ENCODE data around the gene DRC3. TPM values are rescaled to one million over a fixed set of nuclear protein-coding genes. Genes with fewer than 3 reads are reported as not detected.

Gene DRC3
- total RNA-seq, 2 donors from 2014 or later: 0.61 to 1.3 TPM

- intact Hi-C loops (cut with DNase I, micrococcal nuclease): no loop called here
- ATAC-seq (no peak), DNase-seq (no peak)
These were observed 36.0 kb downstream of the DRC3 start for GRCh38 chr17:18008496-18009268.

GRCh38 chr17:18009609-18010420 lies 37.2 kb downstream of the DRC3 start:
- intact Hi-C loops (cut with DNase I, micrococcal nuclease): no loop called here
- no peak for ATAC-seq

GRCh38 chr17:18011286-18011685 lies 38.6 kb downstream of the DRC3 start:
- ATAC-seq (no peak), DNase-seq (no peak)
- intact Hi-C loops (cut with DNase I, micrococcal nuclease): no loop called here

More at GRCh38 chr17:18009609-18010420, 37.2 kb downstream of the DRC3 start:
- DNase-seq: no peak

GRCh38 chr17:18014006-18014405 lies 41.3 kb downstream of the DRC3 start:
- DNase-seq (no peak), ATAC-seq (no peak)
- intact Hi-C loops (cut with DNase I, micrococcal nuclease): no loop called here

- no peak for ATAC-seq
- DNase-seq: no peak
- intact Hi-C loops (cut with DNase I, micrococcal nuclease): no loop called here
These were observed 42.9 kb downstream of the DRC3 start for GRCh38 chr17:18015593-18015992.

GRCh38 chr17:18016426-18016825 lies 43.8 kb downstream of the DRC3 start:
- DNase-seq: no peak
- no peak for ATAC-seq
- intact Hi-C loops (cut with DNase I, micrococcal nuclease): no loop called here

- intact Hi-C loops (cut with DNase I, micrococcal nuclease): no loop called here
- DNase-seq (no peak), ATAC-seq (no peak)
These were observed 45.3 kb downstream of the DRC3 start for GRCh38 chr17:18017958-18018357.

GRCh38 chr17:18018411-18018921 lies 45.8 kb downstream of the DRC3 start:
- intact Hi-C loops (cut with DNase I, micrococcal nuclease): no loop called here
- ATAC-seq (no peak), DNase-seq (no peak)

GRCh38 chr17:18019838-18020154 lies 47.1 kb downstream of the DRC3 start:
- intact Hi-C loops (cut with DNase I, micrococcal nuclease): no loop called here
- ATAC-seq: no peak
- DNase-seq: no peak

GRCh38 chr17:18020971-18021370 lies 48.3 kb downstream of the DRC3 start:
- intact Hi-C loops (cut with DNase I, micrococcal nuclease): no loop called here
- DNase-seq: no peak
- no peak for ATAC-seq

GRCh38 chr17:18021372-18021771 lies 48.7 kb downstream of the DRC3 start:
- DNase-seq: no peak
- intact Hi-C loops (cut with DNase I, micrococcal nuclease): no loop called here
- no peak for ATAC-seq

- DNase-seq (no peak), ATAC-seq (no peak)
- intact Hi-C loops (cut with DNase I, micrococcal nuclease): no loop called here
These were observed 52.7 kb downstream of the DRC3 start for GRCh38 chr17:18025241-18025944.

- DNase-seq (no peak), ATAC-seq (no peak)
- intact Hi-C loops (cut with DNase I, micrococcal nuclease): no loop called here
These were observed 53.5 kb downstream of the DRC3 start for GRCh38 chr17:18025945-18026776.

- ATAC-seq (no peak), DNase-seq (no peak)
- intact Hi-C loops (cut with DNase I, micrococcal nuclease): no loop called here
These were observed 54.6 kb downstream of the DRC3 start for GRCh38 chr17:18027280-18027679.

- intact Hi-C loops (cut with DNase I, micrococcal nuclease): no loop called here
- DNase-seq: no peak
- no peak for ATAC-seq
These were observed 55.7 kb downstream of the DRC3 start for GRCh38 chr17:18028114-18028951.

- intact Hi-C loops (cut with DNase I, micrococcal nuclease): no loop called here
- ATAC-seq: no peak
- DNase-seq: no peak
These were observed 56.4 kb downstream of the DRC3 start for GRCh38 chr17:18028952-18029540.

GRCh38 chr17:18031955-18032354 lies 59.3 kb downstream of the DRC3 start:
- DNase-seq: no peak
- intact Hi-C loops (cut with DNase I, micrococcal nuclease): loop anchor here in 1 of 2 donors (5.0 to 10.0 kb wide), 2 partner anchors 137 to 355 kb away; no protein-coding TSS in a partner anchor
- ATAC-seq: no peak

Measured in left colon (tissue), 2 donors.